Astrocyte of the spinal cord (primary cell): ENCODE results near the gene AOPEP.

Experiments used
- DNase-seq: peaks from one replicate; pipeline ENCODE4 v3.0.0; 2011; ENCODE audit warnings: low read depth, low spot score
- H3K4me3 ChIP-seq: 2 replicates; pipeline ENCODE4 v1.5.1; 2011; ENCODE audit warnings: low read depth, mild to moderate bottlenecking, low read length, moderate library complexity
- CTCF ChIP-seq: IDR thresholded peaks from 2 replicates; pipeline ENCODE4 v1.5.1; 2012; ENCODE audit warnings: low read depth, mild to moderate bottlenecking, low read length, inconsistent platforms
- in situ Hi-C: cut with HindIII; loops from 2 replicates; pipeline ENCODE4 v1.10.0; 2017; ENCODE audit warnings: low sequenced_read_pairs

The AOPEP gene

GRCh38 chr9:95023217-95024003 lies 296.9 kb downstream of the AOPEP start:
- in situ Hi-C loops, result no loop called here
- DNase-seq, result peak; percentile 91
- no peak overlapping the region for H3K4me3 ChIP-seq

GRCh38 chr9:95024097-95024671 lies 297.7 kb downstream of the AOPEP start:
- H3K4me3 ChIP-seq, result no peak overlapping the region
- TF ChIP-seq CTCF, result no peak
- in situ Hi-C loops, result no loop called here
- DNase-seq, result no peak

More at GRCh38 chr9:95023217-95024003, 296.9 kb downstream of the AOPEP start:
- TF ChIP-seq CTCF, result no peak

GRCh38 chr9:95025213-95026147 lies 299.0 kb downstream of the AOPEP start:
- DNase-seq, result peak; percentile 92
- in situ Hi-C loops, result no loop called here
- TF ChIP-seq CTCF, result peak; percentile 51
- no peak overlapping the region for H3K4me3 ChIP-seq

GRCh38 chr9:95026148-95026524 lies 299.6 kb downstream of the AOPEP start:
- no peak for TF ChIP-seq CTCF
- no peak overlapping the region for H3K4me3 ChIP-seq
- in situ Hi-C loops, result no loop called here
- DNase-seq, result no peak

GRCh38 chr9:95027914-95028852 lies 301.7 kb downstream of the AOPEP start:
- no peak for TF ChIP-seq CTCF
- H3K4me3 ChIP-seq, result no peak overlapping the region
- in situ Hi-C loops, result no loop called here
- DNase-seq, result no peak
